ENCODE results near the gene SERPINA9. TPM values are rescaled to one million over a fixed set of nuclear protein-coding genes. Genes with fewer than 3 reads are reported as not detected.

SERPINA9 gene
- total RNA-seq, 1 experiment from 2014 or later = not detected

GRCh38 chr14:94458558-94459205 lies 17.3 kb downstream of the SERPINA9 start (continued):
- no peak for TF ChIP-seq YY1 (IDR thresholded peaks at IDR 0.05; ENCODE audit: extremely low read depth, insufficient replicate concordance, low read depth, low read length)

GRCh38 chr14:94458096-94458495 lies 17.9 kb downstream of the SERPINA9 start:
- Histone ChIP-seq H3K4me3 (replicated peaks in 1 of 2; ENCODE audit: low read depth in 1 of 2, low read length in 2 of 2) (no peak overlapping the region), H3K9me3 (ENCODE audit: control insufficient read depth in 1 of 2, insufficient read depth in 1 of 2, low read depth in 1 of 2, low read length in 2 of 2) (no peaks in the 10 kb centered on the region), H3K4me2 (ENCODE audit: low read length) (no peak overlapping the region), H3K4me1 (ENCODE audit: control insufficient read depth in 1 of 2, insufficient read depth in 2 of 2, low read length in 2 of 2) (no peaks in the 10 kb centered on the region), H3K9ac (ENCODE audit: low read length) (no peak overlapping the region), H3K36me3 (ENCODE audit: control insufficient read depth in 1 of 2, insufficient read depth in 2 of 2, low read length in 2 of 2) (no peaks in the 10 kb centered on the region), H4K20me1 (ENCODE audit: insufficient read depth) (no peaks in the 10 kb centered on the region), H2AFZ (ENCODE audit: low read depth, low read length, poor library complexity, severe bottlenecking) (no peak overlapping the region), H3K9me2 (ENCODE audit: insufficient read depth) (no peaks in the 10 kb centered on the region), H3K79me2 (ENCODE audit: insufficient read depth, low read length) (no peaks in the 10 kb centered on the region), H3K27me3 (ENCODE audit: insufficient read depth, low read length) (peaks cover 12% of the 10 kb centered on the region; the same call in 1 of the 2 replicates), H3K27ac (ENCODE audit: low read depth, low read length) (no peak overlapping the region)
- DNase-seq (ENCODE audit: low read depth, low spot score) (no peak), ATAC-seq (no peak)
- TF ChIP-seq ELF1 (IDR thresholded peaks at IDR 0.05; ENCODE audit: borderline replicate concordance, low read depth) (no peak), ZBTB33 (IDR thresholded peaks at IDR 0.05; ENCODE audit: extremely low read depth, insufficient replicate concordance, low read length) (no peak), EGR1 (IDR thresholded peaks at IDR 0.05; ENCODE audit: low read depth) (no peak), MAX (IDR thresholded peaks at IDR 0.05) (no peak), POLR2AphosphoS5 (IDR thresholded peaks at IDR 0.05; ENCODE audit: low read depth, low read length) (no peak), EZH2phosphoT487 (IDR thresholded peaks at IDR 0.05; ENCODE audit: borderline replicate concordance) (no peak), FOSL1 (IDR thresholded peaks at IDR 0.05; ENCODE audit: low read depth) (no peak)
- POLR2A ChIA-PET = no interaction called here
- RAD21 ChIA-PET (ENCODE audit: low non-redundant PET in 1 of 2, low total read pairs in 2 of 2, uncharacterized antibody in 2 of 2, unreplicated experiment in 2 of 2) = no interaction called here
- CTCF ChIA-PET = interaction anchor here (0.9 kb wide), 1 partner anchor 24 kb away, joined by 4 read pairs; no protein-coding TSS in a partner anchor
- intact Hi-C loops (cut with micrococcal nuclease) = no loop called here
- no TSS peak for BruUV-seq (replicated peaks)
